DND-41 (cell line): ENCODE results near the gene FGF7.

Source experiments
- ATAC-seq: fragments of 200-7000 bp; cut with Tn5 transposase; 3 replicates; pipeline ENCODE4 v1.9.1; 2021; ENCODE audit warnings: low read depth; ENCODE audit not compliant: insufficient read depth
- DNase-seq: peaks from one replicate; pipeline ENCODE4 v3.0.0-alpha.2; 2020
- H2AFZ ChIP-seq: 2 replicates; pipeline ENCODE4 v1.6.0; 2012; ENCODE audit warnings: low read depth, low read length
- H3K27ac ChIP-seq: 2 replicates; pipeline ENCODE4 v1.5.1; 2012; ENCODE audit warnings: low read length, inconsistent platforms
- H3K27me3 ChIP-seq: fragments of 200-600 bp; sonication (generic); 2 replicates; pipeline ENCODE4 v1.6.0; 2012; ENCODE audit warnings: low read length, mild to moderate bottlenecking, inconsistent platforms; ENCODE audit not compliant: insufficient read depth, poor library complexity
- H3K36me3 ChIP-seq: 2 replicates; pipeline ENCODE4 v1.5.1; 2012; ENCODE audit warnings: low read length, inconsistent platforms; ENCODE audit not compliant: insufficient read depth
- H3K4me1 ChIP-seq: 2 replicates; pipeline ENCODE4 v1.5.1; 2012; ENCODE audit warnings: mild to moderate bottlenecking, low read length; ENCODE audit not compliant: insufficient read depth
- H3K4me2 ChIP-seq: 2 replicates; pipeline ENCODE4 v1.6.0; 2012; ENCODE audit warnings: mild to moderate bottlenecking, moderate library complexity, low read length, inconsistent platforms; ENCODE audit not compliant: insufficient read depth
- H3K4me3 ChIP-seq, 2 experiments: fragments of 200-600 bp in 1 of 2; shearing (Covaris generic) in 1 of 2; 2 replicates each; pipeline ENCODE4 v1.5.1; 2012 to 2016; ENCODE audit warnings: inconsistent platforms in 2 of 2, low read length in 2 of 2, mild to moderate bottlenecking in 2 of 2, low read depth in 1 of 2, moderate library complexity in 1 of 2
- H3K79me2 ChIP-seq: 2 replicates; pipeline ENCODE4 v1.6.0; 2012; ENCODE audit warnings: low read length, inconsistent platforms; ENCODE audit not compliant: insufficient read depth
- H3K9ac ChIP-seq: 2 replicates; pipeline ENCODE4 v1.6.0; 2012; ENCODE audit warnings: low read depth, mild to moderate bottlenecking, inconsistent platforms, low read length, moderate library complexity
- H3K9me3 ChIP-seq: 2 replicates; pipeline ENCODE4 v1.5.1; 2012; ENCODE audit warnings: low read length, moderate library complexity, mild to moderate bottlenecking, inconsistent platforms; ENCODE audit not compliant: insufficient read depth, severe bottlenecking
- H4K20me1 ChIP-seq: 2 replicates; pipeline ENCODE4 v1.6.0; 2012; ENCODE audit warnings: low read length; ENCODE audit not compliant: insufficient read depth
- EZH2 ChIP-seq: IDR thresholded peaks from 3 replicates; pipeline ENCODE4 v1.6.1; 2012; ENCODE audit warnings: borderline replicate concordance, low read depth, mild to moderate bottlenecking, moderate library complexity, low read length, inconsistent platforms; ENCODE audit not compliant: severe bottlenecking
- TF ChIP-seq, protein P1 (sequence below): IDR thresholded peaks from 2 replicates; pipeline ENCODE4 v1.5.1; 2012; ENCODE audit warnings: borderline replicate concordance, low read length, moderate library complexity, mild to moderate bottlenecking; ENCODE audit not compliant: poor library complexity, severe bottlenecking; ENCODE audit errors: extremely low read depth

FGF7 gene

DNA sequence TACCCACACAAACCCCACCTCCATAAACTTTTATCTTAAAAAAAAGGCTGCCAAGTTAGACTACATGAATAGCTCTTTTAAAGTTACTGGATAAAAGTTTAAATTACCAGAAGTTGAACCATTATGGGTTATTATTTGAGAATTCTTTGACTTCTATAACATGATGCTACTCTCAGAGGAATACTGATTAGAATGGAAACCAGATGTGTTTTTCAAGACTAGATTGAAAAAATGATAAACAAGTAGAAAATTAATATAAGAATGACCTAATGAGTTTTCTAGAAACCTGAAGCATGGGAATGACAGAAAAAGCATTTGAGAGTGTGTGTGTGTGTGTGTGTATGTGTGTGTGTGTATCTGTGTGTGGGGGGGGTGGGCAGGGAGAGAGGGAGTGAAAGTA, 12.4 kb upstream of the FGF7 start:
- no peak overlapping the region for H3K4me3 ChIP-seq
- H3K4me1 ChIP-seq: no peaks in the 10 kb centered on the region
- H2AFZ ChIP-seq: no peak overlapping the region
- TF ChIP-seq, protein P1, sequence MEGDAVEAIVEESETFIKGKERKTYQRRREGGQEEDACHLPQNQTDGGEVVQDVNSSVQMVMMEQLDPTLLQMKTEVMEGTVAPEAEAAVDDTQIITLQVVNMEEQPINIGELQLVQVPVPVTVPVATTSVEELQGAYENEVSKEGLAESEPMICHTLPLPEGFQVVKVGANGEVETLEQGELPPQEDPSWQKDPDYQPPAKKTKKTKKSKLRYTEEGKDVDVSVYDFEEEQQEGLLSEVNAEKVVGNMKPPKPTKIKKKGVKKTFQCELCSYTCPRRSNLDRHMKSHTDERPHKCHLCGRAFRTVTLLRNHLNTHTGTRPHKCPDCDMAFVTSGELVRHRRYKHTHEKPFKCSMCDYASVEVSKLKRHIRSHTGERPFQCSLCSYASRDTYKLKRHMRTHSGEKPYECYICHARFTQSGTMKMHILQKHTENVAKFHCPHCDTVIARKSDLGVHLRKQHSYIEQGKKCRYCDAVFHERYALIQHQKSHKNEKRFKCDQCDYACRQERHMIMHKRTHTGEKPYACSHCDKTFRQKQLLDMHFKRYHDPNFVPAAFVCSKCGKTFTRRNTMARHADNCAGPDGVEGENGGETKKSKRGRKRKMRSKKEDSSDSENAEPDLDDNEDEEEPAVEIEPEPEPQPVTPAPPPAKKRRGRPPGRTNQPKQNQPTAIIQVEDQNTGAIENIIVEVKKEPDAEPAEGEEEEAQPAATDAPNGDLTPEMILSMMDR: no peak
- no peak for TF ChIP-seq EZH2
- ATAC-seq (no peak), DNase-seq (no peak)
- H3K4me2 ChIP-seq: no peak overlapping the region
- H4K20me1 ChIP-seq: no peaks in the 10 kb centered on the region
- no peaks in the 10 kb centered on the region for H3K79me2 ChIP-seq
- no peak overlapping the region for H3K27ac ChIP-seq
- H3K9me3 ChIP-seq: no peaks in the 10 kb centered on the region
- no peak overlapping the region for H3K9ac ChIP-seq
- no peaks in the 10 kb centered on the region for H3K36me3 ChIP-seq
- no peaks in the 10 kb centered on the region for H3K27me3 ChIP-seq

DNA sequence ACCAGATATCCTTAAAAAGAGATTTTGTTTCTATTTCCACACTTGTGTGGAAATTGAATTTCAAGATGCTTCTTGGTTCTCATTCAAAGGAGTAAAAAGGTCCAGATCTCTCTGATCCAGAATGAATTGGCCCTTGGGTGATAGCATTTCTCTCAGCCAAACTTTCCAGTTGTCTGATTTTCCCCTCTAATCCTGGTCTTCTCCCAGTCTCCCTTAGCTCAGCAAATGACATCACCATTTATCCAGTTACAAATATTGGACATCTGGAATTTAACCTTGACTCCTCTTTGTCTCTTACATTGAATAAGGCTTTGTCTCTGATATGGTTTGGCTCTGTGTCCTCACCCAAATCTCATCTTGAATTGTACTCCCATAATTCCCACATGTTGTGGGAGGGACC, 10.2 kb upstream of the FGF7 start:
- Histone ChIP-seq H3K79me2 (no peaks in the 10 kb centered on the region), H3K9me3 (no peaks in the 10 kb centered on the region), H3K4me2 (no peak overlapping the region), H3K27ac (no peak overlapping the region), H3K4me1 (no peaks in the 10 kb centered on the region), H3K4me3 (no peak overlapping the region), H4K20me1 (no peaks in the 10 kb centered on the region), H3K9ac (no peak overlapping the region), H2AFZ (no peak overlapping the region), H3K27me3 (no peaks in the 10 kb centered on the region), H3K36me3 (no peaks in the 10 kb centered on the region)
- ATAC-seq (no peak), DNase-seq (no peak)
- TF ChIP-seq, protein P1: no peak
- no peak for TF ChIP-seq EZH2

DNA sequence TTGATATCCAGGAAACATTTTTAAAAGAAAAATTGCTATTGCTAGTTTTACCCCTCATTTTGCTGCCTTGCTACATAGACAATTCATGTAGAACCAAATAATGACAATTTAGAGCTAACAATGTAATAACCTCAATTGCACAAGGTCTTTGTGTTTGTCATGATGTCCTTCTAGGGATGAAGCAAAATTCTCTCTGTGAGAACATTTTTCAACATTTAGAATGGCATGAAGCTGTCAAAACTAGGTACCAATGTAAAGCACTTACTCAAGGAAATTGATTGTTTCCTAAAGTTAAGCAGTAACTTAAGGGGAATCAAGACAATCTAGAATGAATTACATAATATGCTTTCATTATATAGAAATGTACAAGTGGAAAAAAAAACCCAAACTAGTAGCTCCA, 7.9 kb upstream of the FGF7 start:
- H3K4me2 ChIP-seq: no peak overlapping the region
- no peaks in the 10 kb centered on the region for H3K79me2 ChIP-seq

DNA sequence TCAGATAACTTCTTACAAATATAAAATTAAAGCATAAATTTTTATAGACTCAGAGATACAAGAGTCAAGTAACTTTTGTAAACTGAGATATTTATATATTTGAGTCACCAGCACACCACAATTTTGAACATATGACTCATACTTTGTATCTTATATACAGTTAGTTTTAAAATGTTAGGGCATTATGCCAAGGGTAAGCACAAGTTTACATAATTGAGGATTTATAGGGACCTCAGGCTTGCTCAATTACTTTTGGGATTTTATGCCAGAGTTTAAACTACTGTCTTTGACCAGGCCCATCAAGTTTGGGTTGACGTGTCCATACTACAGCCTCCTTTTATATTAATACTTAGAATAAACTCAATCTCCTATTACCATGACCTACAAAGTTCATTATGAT, 7.4 kb upstream of the FGF7 start:
- ATAC-seq: no peak
- TF ChIP-seq, protein P1: no peak
- no peak for TF ChIP-seq EZH2
- H3K4me1 ChIP-seq: no peaks in the 10 kb centered on the region
- H2AFZ ChIP-seq: no peak overlapping the region
- no peaks in the 10 kb centered on the region for H4K20me1 ChIP-seq
- H3K79me2 ChIP-seq: no peaks in the 10 kb centered on the region
- DNase-seq: no peak
- H3K27ac ChIP-seq: no peak overlapping the region
- H3K9ac ChIP-seq: no peak overlapping the region
- no peaks in the 10 kb centered on the region for H3K27me3 ChIP-seq
- H3K4me3 ChIP-seq: no peak overlapping the region
- H3K4me2 ChIP-seq: no peak overlapping the region
- no peaks in the 10 kb centered on the region for H3K9me3 ChIP-seq
- no peaks in the 10 kb centered on the region for H3K36me3 ChIP-seq

More for the DNA sequence above, 7.9 kb upstream of the FGF7 start:
- H3K4me1 ChIP-seq: no peaks in the 10 kb centered on the region
- TF ChIP-seq, protein P1: no peak
- no peak for TF ChIP-seq EZH2
- H3K27ac ChIP-seq: no peak overlapping the region
- ATAC-seq (no peak), DNase-seq (no peak)
- no peaks in the 10 kb centered on the region for H4K20me1 ChIP-seq
- H3K4me3 ChIP-seq: no peak overlapping the region
- H3K9me3 ChIP-seq: no peaks in the 10 kb centered on the region
- no peak overlapping the region for H3K9ac ChIP-seq
- no peak overlapping the region for H2AFZ ChIP-seq
- no peaks in the 10 kb centered on the region for H3K36me3 ChIP-seq
- no peaks in the 10 kb centered on the region for H3K27me3 ChIP-seq
